CD14-positive monocyte (primary cell): Measurements from ENCODE around the gene RPS24. TPM values are rescaled to one million over a fixed set of nuclear protein-coding genes. Genes with fewer than 3 reads are reported as not detected.

ENCODE experiments used
- DNase-seq, 3 donors: peaks; one replicate each; pipeline ENCODE4 v3.0.0-alpha.2; 2011 to 2022
- H2AFZ ChIP-seq: 2 replicates; pipeline ENCODE4 v1.6.0; 2012; ENCODE audit warnings: mild to moderate bottlenecking, low read depth, low read length, inconsistent platforms; ENCODE audit not compliant: insufficient read depth, poor library complexity, severe bottlenecking
- H3K27ac ChIP-seq, 2 donors: 1 replicate in 1 of 2; 2 replicates in 1 of 2; pipeline ENCODE4 v1.5.1; 2012 to 2013; ENCODE audit warnings: low read length in 2 of 2, control low read depth in 1 of 2, inconsistent platforms in 1 of 2, low read depth in 1 of 2, mild to moderate bottlenecking in 1 of 2
- H3K27me3 ChIP-seq, 2 donors: one replicate each; pipeline versions ENCODE4 v1.6.0 to v1.6.1; 2011 to 2013; ENCODE audit warnings: low read length in 2 of 2; ENCODE audit not compliant: control insufficient read depth in 2 of 2, insufficient read depth in 2 of 2
- H3K36me3 ChIP-seq, 2 donors: replicated peaks in 1 of 2; 1 replicate in 1 of 2; 2 replicates in 1 of 2; pipeline versions ENCODE4 v1.5.1 to v1.6.1; 2012 to 2013; ENCODE audit warnings: low read length in 2 of 2, control low read depth in 1 of 2, inconsistent platforms in 1 of 2, mild to moderate bottlenecking in 1 of 2; ENCODE audit not compliant: insufficient read depth in 2 of 2, control insufficient read depth in 1 of 2
- H3K4me1 ChIP-seq, 2 donors: 1 replicate in 1 of 2; 2 replicates in 1 of 2; pipeline versions ENCODE4 v1.5.1 to v1.6.1; 2012 to 2013; ENCODE audit warnings: low read length in 2 of 2, control low read depth in 1 of 2, inconsistent platforms in 1 of 2, mild to moderate bottlenecking in 1 of 2, moderate library complexity in 1 of 2; ENCODE audit not compliant: insufficient read depth in 2 of 2, control insufficient read depth in 1 of 2
- H3K4me2 ChIP-seq: replicated peaks from 2 replicates; pipeline ENCODE3; 2012; ENCODE audit warnings: low read length, moderate library complexity, mild to moderate bottlenecking; ENCODE audit not compliant: poor library complexity, severe bottlenecking; ENCODE audit errors: extremely low read depth
- H3K4me3 ChIP-seq, 3 experiments: fragments of 200-600 bp in 1 of 3; sonication (generic) in 1 of 3; replicated peaks in 1 of 3; 1 replicate in 2 of 3; 2 replicates in 1 of 3; pipeline ENCODE4 v1.5.1; 2011 to 2013; ENCODE audit warnings: low read length in 3 of 3, mild to moderate bottlenecking in 3 of 3, control low read depth in 2 of 3, low read depth in 2 of 3, inconsistent platforms in 1 of 3, moderate library complexity in 1 of 3
- H3K79me2 ChIP-seq: 2 replicates; pipeline ENCODE4 v1.6.0; 2012; ENCODE audit warnings: mild to moderate bottlenecking, control low read depth, inconsistent platforms, low read length, moderate library complexity; ENCODE audit not compliant: insufficient read depth
- H3K9ac ChIP-seq: 2 replicates; pipeline ENCODE4 v1.6.0; 2017; ENCODE audit warnings: low read length, mild to moderate bottlenecking; ENCODE audit not compliant: insufficient read depth, poor library complexity, severe bottlenecking
- H3K9me3 ChIP-seq, 2 donors: replicated peaks in 1 of 2; 1 replicate in 1 of 2; 2 replicates in 1 of 2; pipeline versions ENCODE4 v1.5.1 to v1.6.1; 2012 to 2013; ENCODE audit warnings: low read length in 2 of 2, control low read depth in 1 of 2; ENCODE audit not compliant: control insufficient read depth in 1 of 2, insufficient read depth in 1 of 2
- H4K20me1 ChIP-seq: 2 replicates; pipeline ENCODE4 v1.6.0; 2012; ENCODE audit warnings: mild to moderate bottlenecking, low read length, control low read depth, moderate library complexity; ENCODE audit not compliant: insufficient read depth
- H3K27ac Mint-ChIP-seq, 7 donors: one replicate each; pipeline ENCODE4 v1.8.0; 2020; ENCODE audit warnings: mild to moderate bottlenecking in 7 of 7, mixed read lengths in 7 of 7, moderate library complexity in 6 of 7, inconsistent platforms in 2 of 7
- H3K27me3 Mint-ChIP-seq, 3 donors: one replicate each; pipeline ENCODE4 v1.8.0; 2021 to 2022; ENCODE audit warnings: low read depth in 3 of 3, mild to moderate bottlenecking in 3 of 3, mixed read lengths in 3 of 3, moderate library complexity in 3 of 3, inconsistent platforms in 1 of 3
- H3K36me3 Mint-ChIP-seq, 2 donors: one replicate each; pipeline ENCODE4 v1.8.0; 2020; ENCODE audit warnings: mixed read lengths in 2 of 2, inconsistent platforms in 1 of 2, mild to moderate bottlenecking in 1 of 2
- H3K4me1 Mint-ChIP-seq: one replicate; pipeline ENCODE4 v1.8.0; 2020; ENCODE audit warnings: mild to moderate bottlenecking, mixed read lengths
- H3K4me3 Mint-ChIP-seq, 2 donors: one replicate each; pipeline ENCODE4 v1.8.0; 2020; ENCODE audit warnings: mild to moderate bottlenecking in 2 of 2, mixed read lengths in 2 of 2, moderate library complexity in 1 of 2
- H3K9me3 Mint-ChIP-seq, 7 donors: one replicate each; pipeline ENCODE4 v1.8.0; 2020 to 2022; ENCODE audit warnings: mixed read lengths in 7 of 7, mild to moderate bottlenecking in 6 of 7, moderate library complexity in 6 of 7, inconsistent platforms in 2 of 7
- CTCF ChIP-seq: fragments of 200-600 bp; IDR thresholded peaks from one replicate; pipeline ENCODE4 v1.8.0; 2022; ENCODE audit warnings: antibody characterized with exemption, mild to moderate bottlenecking
- WGBS: methylation state at CpG from one replicate; pipeline ENCODE4 v1.1.5; 2013; ENCODE audit warnings: missing lambda C conversion rate; ENCODE audit not compliant: insufficient coverage; 5-methylcytosine and 5-hydroxymethylcytosine counted together
- intact Hi-C, 2 donors: fragments of 100-400 bp; cut with micrococcal nuclease; formaldehyde crosslinking; loops; one replicate each; pipeline versions ENCODE4 v1.15.0 to v1.15.1; 2023
- polyA plus RNA-seq, 3 donors: library from polyadenylated mRNA; depleted of rRNA in 1 of 3; unstranded in 2 of 3; stranded (reverse) in 1 of 3; fragments of 300-500 nt in 2 of 3; fragments of >200 nt in 1 of 3; fragmentation: Illumina TruSeq in 2 of 3; gene quantifications; 1 replicate in 2 of 3; 2 replicates in 1 of 3; pipeline ENCODE4 v1.2.3, GENCODE V29; 2012 to 2021

Gene RPS24
- polyA plus RNA-seq, 3 donors: 801 to 2,073 (median 840) TPM

- DNase-seq: peak; percentile 21 to 55 (median 27)
- Mint-ChIP-seq H3K27me3 (peaks cover 0 to 2% (median 1%) of the 10 kb centered on the region in 3 donors), H3K4me1 (peaks cover 19% of the 10 kb centered on the region), H3K9me3 (peaks cover 0 to 2% (median 0%) of the 10 kb centered on the region in 7 donors), H3K36me3 (peaks cover 26 to 27% of the 10 kb centered on the region in 2 donors), H3K27ac (peak overlapping the region in 2 of 7 donors; percentile 46 to 51), H3K4me3 (no peak overlapping the region)
- peaks cover 26 to 33% of the 10 kb centered on the region in 2 donors for H3K36me3 ChIP-seq
- H3K79me2 ChIP-seq: peaks cover 9% of the 10 kb centered on the region
- peaks cover 35% of the 10 kb centered on the region for H4K20me1 ChIP-seq
- H3K27ac ChIP-seq: no peak overlapping the region
- H3K9ac ChIP-seq: no peak overlapping the region
- peaks cover 0 to 8% of the 10 kb centered on the region in 2 donors for H3K4me1 ChIP-seq
- no peaks in the 10 kb centered on the region for H3K9me3 ChIP-seq
- no peak overlapping the region for H3K4me2 ChIP-seq
- no peak overlapping the region for H2AFZ ChIP-seq
- 89% methylated on average over 3 of the region's 10 CpGs for WGBS
- no peak overlapping the region for H3K4me3 ChIP-seq
- H3K27me3 ChIP-seq: no peaks in the 10 kb centered on the region
- no peak for TF ChIP-seq CTCF
- intact Hi-C loops: loop anchor here (5.0 to 10.0 kb wide), 4 partner anchors 267 to 1152 kb away; no protein-coding TSS in a partner anchor
These were observed 11.6 kb downstream of the RPS24 start for GRCh38 chr10:78045237-78045636.

- intact Hi-C loops: loop anchor here (2.0 to 10.0 kb wide), 5 partner anchors 266 to 1151 kb away; no protein-coding TSS in a partner anchor
- DNase-seq: no peak
- H3K27me3 ChIP-seq: no peaks in the 10 kb centered on the region
- peaks cover 0 to 8% of the 10 kb centered on the region in 2 donors for H3K4me1 ChIP-seq
- H3K9ac ChIP-seq: no peak overlapping the region
- Mint-ChIP-seq H3K4me3 (no peak overlapping the region), H3K9me3 (peaks cover 0 to 2% (median 0%) of the 10 kb centered on the region in 7 donors), H3K27ac (no peak overlapping the region), H3K4me1 (peaks cover 19% of the 10 kb centered on the region), H3K27me3 (peaks cover 0 to 2% (median 1%) of the 10 kb centered on the region in 3 donors), H3K36me3 (peaks cover 20 to 21% of the 10 kb centered on the region in 2 donors)
- H3K4me3 ChIP-seq: no peak overlapping the region
- H3K4me2 ChIP-seq: no peak overlapping the region
- no peaks in the 10 kb centered on the region for H3K9me3 ChIP-seq
- no peak overlapping the region for H2AFZ ChIP-seq
- 86% methylated on average over 7 of the region's 8 CpGs for WGBS
- peaks cover 4% of the 10 kb centered on the region for H3K79me2 ChIP-seq
- peaks cover 29% of the 10 kb centered on the region for H4K20me1 ChIP-seq
- H3K36me3 ChIP-seq: peaks cover 20 to 27% of the 10 kb centered on the region in 2 donors
- H3K27ac ChIP-seq: no peak overlapping the region
- TF ChIP-seq CTCF: no peak
These were observed 12.2 kb downstream of the RPS24 start for GRCh38 chr10:78045856-78046255.
